HPDE6-E6E7 (cell line): ENCODE data around the gene STIP1.
"Not testable (repeated sequence)": the region's sequence is repeated elsewhere in the genome, so short reads cannot be mapped to it uniquely, and the experiment has no call there.

Source experiments
- DNase-seq: peaks from one replicate; pipeline ENCODE4 v3.0.0; 2011; ENCODE audit warnings: missing footprints; ENCODE audit errors: extremely low spot score

STIP1 gene

DNA sequence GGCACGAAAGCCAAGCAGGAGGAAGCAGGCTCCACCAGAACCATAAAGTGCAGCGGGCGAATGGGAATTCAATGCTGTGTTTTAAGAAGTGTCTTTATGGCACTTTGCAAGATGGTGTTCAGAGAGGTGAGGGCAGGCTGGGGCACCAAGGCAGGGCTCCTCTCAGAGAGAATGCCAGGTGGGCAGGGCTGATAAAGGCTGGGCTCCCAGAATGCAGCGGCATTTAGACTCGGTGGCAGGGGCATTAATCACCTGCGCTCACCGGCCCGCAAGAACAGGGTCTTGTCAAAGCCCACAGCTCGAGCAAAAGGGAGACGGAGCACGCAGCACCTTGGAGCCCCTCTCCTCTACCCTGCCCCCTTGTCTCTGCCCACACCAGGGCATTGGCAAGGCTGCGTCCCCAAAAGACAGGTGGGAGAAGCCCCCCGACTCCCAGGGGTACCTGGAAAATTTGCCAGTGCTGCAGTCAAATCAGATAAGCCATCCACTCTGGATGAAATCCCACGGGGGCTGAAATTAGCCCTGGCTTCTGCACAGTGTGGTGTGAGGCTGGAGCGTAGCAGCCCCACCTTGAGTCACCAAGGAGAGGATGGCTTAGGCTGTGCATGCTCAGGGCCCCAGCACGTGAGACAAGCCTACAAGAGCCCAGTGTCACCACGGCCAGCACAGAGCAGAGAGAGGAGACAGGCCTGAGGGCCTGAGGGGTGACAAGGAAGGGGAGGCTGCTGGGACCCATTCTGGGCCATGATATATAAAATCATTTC lies 28.2 kb upstream of the STIP1 start:
- DNase-seq: no peak

DNA sequence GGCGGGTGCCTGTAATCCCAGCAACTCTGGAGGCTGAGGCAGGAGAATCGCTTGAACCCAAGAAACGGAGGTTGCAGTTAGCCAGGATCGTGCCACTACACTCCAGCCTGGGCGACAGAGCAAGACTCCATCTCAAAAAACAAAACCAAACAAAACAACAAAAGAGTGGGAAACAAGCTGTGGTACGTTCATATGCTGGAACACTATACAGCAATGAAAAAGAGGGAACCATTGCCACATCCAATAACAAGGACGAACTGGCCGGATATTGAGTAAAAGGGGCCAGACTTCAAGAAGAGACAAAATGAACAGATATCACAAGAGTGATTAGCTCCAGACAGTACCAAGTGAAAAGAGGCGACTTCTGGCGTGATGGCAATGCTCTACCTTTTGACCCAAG lies 24.9 kb upstream of the STIP1 start:
- no peak for DNase-seq

DNA sequence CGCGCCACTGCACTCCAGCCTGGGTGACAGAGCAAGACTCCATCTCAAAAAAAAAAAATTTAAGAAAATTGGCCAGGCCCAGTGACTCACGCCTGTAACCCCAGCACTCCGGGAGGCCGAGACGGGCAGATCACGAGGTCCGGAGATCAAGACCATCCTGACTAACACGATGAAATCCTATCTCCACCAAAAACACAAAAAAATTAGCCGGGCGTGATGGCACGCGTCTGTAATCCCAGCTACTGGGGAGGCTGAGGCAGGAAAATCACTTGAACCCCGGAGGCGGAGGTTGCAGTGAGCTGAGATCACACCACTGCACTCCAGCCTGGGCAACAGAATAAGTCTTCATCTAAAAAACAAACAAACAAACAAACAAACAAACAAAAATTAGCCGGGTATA lies 23.2 kb upstream of the STIP1 start:
- not testable (repeated sequence) for DNase-seq

DNA sequence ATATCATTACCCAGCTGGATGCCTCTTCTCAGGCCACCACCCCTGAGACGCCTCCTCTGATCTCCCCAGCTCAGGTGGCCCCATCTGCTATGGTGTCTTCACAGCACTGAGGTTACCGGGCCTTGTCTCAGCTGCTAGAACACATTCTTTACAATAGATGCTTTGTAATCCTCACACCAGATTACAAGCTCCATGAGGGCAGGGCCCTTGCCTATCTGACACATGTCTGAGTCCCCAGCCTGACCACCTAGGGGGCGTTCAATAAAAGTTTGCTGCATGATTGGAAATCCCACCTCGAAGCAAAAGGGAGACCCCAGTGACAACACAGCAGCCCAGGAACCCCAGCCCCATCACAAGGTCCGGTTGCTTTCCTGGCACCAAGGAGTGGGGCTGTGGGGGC lies 22.0 kb upstream of the STIP1 start:
- DNase-seq: no peak

DNA sequence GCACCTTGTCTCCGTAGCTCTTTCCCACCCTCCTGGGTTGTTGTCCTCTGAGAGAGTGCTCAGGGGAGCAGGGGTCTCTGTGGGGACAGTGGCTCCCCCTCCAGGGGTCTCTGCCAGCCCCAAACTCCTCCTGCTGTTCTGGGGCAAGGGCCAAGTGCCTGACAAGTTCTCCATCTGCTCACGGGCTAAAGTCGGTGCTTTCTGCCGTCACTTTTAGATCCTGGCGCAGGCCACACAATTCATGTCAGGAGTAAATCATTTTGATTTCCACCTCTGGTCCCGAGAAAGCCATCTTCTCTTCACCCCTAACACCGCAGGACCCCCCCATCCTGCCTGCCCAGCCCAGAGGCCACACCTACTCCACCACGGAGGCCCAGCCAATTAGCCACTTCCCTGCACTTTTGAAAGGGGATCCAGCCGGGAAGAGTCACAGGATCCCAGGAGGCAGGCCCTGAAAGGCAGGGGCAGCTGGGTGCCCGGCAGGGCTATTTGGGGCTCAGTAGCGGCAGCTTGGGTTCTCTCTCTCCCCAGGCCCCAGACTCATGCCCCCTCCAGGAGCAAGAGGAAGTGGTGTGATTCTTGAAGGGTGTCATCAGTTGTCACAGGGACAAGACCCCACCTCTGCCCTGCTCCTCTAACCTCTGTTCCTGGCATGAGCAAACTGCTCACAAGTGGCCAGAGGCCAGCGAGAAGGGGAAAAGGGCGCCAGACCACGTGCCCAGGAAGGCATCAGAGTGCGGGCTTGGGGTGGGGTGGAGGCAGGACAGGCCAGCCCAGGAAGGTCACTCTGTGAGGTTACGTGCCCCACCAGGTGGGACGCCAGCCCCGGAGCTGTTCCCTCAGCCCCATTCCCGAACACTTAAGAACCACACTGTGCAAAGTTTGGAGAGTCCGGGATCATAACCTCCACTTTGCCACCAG lies 21.3 kb upstream of the STIP1 start:
- no peak for DNase-seq

DNA sequence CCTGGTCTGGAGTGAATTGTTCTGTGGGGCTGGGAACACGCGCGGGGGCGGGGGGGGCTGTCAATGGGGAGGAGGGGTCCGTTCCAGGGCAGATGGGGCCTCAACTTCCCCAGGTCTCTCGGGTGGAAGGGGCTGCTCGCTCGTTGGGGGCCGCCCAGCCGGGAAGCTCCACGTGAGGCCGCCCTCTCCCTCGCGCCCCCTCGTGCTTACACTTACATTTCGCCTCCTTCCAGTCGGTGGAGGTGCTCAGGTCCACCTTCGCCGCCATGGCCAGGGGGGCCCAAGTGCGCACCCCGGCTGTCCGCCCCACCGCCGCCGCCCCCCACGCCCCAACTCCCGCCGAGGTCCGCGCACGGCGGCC lies 20.5 kb upstream of the STIP1 start:
- DNase-seq: no peak

DNA sequence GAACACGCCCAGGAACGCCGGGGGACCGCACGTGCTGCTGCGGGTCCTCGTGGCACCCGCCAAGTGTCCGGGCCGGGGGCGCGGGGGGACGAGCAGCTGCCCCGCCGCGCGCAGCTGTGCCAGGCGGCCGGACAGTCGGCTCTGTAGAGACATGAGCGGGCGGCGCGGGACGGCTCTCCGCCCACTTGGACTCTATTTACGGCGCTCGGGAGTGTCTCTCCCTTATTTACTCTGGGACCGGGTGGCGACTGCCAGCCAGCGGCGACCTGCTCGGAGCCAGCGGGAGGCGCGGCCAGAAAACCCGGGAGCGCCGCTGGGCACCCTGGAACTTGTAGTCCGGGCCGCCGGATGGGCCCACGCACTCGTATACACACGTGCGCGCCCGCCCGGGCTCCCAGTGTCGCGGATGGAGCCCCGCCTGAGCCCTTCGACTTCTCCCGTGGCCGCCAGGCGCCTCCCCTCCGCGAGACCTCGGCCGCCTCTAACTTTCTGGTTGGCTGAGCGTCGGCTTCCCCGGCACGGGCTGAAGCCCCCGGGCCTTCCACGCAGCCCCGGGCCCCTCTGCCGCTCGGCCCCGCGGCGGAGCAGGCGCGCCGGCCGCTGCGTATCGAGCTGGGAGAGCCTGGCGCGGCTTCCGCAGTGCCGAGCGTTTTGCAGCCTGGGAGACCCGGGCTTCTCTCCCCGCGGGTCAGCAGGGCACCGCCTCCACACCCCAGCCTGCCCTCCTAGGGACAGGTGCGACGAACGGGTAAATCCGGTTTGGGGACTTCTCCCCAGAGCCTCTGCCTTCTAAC lies 19.9 kb upstream of the STIP1 start, which contains the start of gene MACROD1:
Gene MACROD1 (minus strand): TSS at position 272 of the 794 bp plus-strand sequence. CDS start 119 bp downstream, at position 153.
- peak; percentile 89 for DNase-seq

DNA sequence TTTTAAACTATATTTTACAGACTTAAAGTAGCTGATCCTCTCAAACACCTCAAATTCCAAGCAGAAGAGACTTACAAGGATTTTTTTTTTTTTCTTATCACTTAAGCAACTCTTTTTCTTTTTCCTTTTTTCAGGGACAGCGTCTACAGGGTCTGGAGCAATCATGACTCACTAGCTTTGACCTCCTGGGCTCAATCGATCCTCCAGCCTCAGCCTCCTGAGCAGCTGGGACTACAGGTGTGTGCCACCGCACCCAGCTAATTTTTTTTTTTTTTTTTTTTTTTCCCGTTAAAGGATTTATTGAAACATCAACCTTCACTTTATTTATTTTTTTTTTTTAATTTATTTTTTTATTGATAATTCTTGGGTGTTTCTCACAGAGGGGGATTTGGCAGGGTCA lies 15.6 kb upstream of the STIP1 start:
- no peak for DNase-seq

DNA sequence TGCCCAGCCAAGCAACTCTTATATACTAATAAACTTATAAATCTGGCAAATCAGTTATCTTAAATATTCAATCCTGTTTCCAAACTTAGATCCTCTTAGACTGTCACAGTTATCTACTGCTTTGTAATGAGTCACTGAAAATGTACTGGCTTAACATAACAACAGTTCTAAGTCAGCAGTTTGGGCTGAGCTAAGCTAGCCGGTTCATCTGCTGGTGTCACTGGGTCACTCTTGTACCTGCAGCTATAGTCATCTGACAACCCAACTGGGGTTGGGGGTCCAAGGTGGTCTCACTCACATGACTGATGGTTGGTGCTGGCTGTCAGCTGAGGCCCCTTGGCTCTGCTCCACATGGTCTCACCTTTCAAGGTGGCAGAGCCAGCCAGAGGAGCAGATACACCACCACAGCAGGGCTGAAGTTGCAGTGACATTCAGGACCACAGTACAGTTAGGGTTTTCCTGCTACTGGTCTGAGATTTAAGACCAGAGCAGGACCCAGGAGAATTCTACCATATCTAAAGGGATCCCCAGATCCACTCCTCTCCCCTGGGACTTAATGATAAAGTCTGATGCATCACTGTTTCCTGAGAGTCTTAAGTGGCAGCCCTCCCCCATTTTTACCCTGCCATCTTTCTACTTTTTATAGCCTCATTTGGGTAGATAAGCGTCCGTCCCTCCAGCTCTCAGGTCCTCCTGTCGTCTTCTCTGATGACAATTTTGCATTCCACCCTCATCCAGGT lies 12.2 kb upstream of the STIP1 start:
- no peak for DNase-seq

DNA sequence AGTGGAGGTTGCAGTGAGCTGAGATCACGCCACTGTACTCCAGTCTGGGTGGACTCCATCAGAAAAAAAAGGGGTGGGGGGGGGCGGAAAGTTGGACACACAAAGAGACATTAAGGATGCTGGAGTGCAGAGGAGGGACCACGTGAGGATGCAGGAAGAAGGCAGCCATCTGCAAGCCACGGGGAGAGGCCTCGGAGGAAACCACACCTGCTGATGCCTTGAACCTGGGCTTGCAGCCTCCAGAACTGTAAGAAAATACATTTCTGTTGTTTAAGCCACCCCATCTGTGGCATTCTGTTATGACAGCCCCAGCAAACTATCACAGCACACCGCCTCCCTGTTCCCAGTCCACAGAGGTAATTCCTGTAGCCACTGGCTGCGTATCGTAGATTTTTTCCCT lies 9.2 kb upstream of the STIP1 start:
- no peak for DNase-seq

DNA sequence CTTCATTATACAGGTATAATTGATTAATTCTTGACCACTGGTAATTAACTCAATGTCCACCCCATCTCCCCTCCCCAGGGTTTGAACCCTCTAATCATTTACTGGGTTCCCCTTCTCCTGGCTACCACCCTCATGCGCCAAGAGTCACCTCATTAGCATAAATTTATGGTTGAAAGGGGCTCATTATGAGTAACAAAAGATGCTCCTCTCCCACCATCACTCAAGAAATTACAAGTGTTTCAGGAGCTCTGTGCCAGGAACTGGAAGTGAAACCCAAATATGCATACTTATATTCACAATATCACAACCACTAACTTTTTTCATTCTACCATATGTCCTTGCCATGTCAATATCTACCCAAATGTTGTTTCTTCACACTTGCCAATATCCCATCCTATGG lies 7.8 kb upstream of the STIP1 start:
- no peak for DNase-seq

DNA sequence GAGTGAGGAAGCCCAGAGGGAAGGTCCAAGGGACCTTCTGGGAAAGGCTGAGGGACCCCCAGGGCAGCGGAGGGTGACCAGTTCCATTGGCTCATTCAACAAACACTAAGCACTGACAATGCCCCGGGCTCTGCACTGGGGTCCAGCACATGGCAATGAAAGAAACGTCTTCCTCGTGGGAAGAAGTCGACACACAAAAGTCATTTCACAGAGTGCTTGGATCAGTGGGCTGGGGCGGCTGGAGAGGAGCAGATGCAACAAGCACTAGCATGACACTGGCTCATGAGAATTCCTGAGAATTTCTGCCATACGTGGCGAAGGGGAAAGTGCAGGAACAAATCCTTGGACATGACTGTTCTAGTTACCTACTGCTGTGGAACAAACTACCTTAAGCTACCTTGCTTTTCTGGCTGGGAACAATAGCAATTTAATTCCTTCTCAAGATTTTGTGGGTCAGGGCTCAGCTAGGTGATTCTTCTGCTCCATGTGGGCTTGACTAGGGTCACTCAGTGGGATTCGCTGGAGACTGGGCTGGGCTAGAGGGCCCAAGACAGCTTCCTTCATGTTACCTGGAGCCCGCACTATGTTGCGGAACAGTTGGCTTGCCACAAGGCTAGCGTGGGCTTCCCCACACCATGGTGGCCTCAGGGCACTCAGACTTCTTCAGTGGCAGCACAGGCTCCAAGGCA lies 6.9 kb upstream of the STIP1 start:
- no peak for DNase-seq

DNA sequence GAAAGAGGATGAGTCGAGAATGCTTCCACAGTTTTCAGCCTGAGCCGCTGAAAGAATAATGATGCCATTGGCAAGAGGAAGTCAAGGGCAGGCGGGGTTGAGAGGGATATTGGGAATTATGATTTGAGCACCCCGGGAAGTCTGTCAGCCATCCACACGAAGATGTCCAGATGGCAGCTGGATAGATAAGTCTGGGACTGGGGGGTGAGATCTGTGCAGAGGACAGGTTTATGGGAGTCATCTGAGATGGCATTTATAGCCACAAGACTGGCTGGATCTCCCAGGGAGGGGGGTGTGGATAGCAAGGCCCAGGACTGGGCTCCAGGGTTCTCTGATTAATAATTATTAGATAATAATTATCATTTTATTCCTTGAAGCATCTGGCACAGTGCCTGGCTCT lies 5.1 kb upstream of the STIP1 start:
- DNase-seq: no peak

DNA sequence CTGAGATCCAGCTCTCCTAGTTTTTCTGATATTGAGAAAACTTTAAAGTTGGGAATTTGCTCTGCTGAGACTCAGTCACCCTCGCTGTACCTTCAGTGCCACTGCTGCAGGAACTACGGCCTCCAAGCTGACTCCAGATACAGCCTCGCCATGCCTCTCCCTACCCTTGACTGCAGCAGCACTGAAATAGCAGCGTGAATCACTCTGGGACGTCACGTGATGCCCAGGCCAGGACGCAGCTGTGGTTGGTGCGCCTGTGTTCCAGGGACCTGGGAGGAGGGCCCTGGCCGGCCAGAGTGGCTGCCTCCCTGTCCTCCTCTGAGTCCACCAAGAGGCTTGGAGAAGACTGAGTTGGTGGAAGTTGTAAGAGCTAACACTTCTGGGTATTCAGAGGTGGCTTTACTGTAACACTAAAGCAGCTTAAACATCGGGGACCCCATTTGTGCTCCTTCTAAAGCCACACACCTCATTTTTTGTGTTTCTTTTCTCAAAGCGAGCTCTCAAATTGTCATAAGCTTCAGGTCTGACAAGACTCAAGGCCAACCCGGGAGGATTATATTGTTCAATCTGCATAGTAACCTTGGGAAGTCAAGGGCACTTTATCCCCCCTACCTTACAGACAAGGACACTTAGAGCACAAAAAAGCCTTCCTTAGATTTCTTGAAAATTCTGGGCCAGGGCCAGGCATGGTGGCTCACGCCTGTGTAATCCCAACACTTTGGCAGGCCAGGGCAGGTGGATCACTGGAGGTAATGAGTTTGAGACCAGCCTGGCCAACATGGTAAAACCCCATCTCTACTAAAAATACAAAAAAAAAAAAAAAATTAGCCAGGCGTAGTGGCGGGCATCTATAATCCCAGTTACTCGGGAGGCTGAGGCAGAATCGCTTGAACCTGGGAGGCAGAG lies 4.2 kb upstream of the STIP1 start:
- peak; percentile 89 for DNase-seq

DNA sequence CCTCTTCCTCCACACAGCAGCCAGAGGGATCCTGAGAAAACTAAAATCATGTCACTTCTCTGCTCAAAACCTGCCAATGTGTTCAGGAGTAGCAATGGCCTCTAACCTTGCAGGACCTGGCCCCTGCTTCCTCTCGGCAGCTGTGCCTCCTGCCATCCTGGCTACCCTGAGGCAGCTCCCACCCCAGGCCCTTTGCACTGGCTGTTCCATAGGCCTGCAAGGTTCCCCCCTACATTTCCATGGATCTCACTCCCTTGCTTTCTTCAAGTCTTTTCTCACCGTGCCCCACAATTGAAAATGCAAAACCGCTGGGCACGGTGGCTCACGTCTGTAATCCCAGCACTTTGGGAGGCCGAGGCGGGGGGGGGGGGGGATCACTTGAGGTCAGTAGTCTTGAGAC lies 2.1 kb upstream of the STIP1 start:
- no peak for DNase-seq

DNA sequence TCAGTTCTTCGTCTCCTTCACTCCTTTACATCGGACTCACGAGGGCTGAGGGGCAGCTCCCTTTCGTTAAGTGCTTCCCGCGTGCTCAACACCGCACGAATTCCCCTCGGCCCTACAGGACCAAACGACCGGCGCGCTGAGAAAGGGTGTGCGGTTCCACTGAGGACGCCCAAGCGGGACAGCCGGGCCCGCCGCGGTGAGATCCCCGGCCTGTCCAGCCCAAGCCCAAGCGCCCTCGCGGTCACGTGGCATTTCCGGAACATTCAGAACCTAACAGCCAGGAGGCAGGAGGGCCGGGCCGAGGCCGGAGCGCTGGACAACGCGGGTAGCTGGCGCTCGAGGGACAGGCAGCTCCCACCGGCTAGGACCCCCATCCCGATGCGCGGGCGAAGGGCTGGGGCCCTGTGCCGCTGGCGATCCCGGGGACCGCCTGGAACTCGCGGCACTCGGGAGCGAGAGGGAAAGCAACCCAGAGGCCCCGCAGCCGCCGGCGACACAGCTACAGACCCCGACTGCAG lies 737 bp upstream of the STIP1 start:
- DNase-seq: peak; percentile 67

DNA sequence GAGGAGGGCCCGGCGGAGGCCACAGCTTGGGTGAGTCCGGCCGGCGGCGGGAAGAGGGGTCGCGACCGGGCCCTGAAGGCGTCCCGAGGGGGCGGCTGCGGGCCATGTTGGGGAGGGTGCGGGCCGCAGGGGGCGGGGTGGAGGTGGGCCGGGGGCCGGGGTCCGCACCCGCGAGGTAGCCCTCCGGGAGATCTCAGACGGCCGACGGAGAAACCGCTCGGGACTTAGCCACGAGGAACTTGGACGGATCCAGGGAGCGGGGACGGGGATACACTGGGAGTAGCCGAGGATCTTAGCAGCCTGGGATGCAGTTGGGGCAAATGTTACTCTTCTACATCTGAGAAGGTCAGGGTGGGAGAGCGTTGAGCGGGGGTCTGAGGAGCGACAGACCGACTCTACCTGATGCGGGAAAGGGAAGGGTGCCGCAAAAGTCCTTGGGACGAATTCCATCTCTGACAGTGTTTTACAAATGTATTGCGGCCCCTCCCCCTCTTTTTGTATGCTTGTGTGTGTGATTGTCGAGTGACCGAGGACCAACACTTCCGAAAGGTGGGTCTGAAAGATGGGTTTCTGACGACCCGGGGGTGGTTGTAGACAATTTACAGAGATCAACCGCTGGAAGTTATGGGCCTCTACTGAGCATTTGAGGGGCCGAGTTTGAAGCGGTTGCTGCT lies 658 bp downstream of the STIP1 start:
- DNase-seq: no peak

DNA sequence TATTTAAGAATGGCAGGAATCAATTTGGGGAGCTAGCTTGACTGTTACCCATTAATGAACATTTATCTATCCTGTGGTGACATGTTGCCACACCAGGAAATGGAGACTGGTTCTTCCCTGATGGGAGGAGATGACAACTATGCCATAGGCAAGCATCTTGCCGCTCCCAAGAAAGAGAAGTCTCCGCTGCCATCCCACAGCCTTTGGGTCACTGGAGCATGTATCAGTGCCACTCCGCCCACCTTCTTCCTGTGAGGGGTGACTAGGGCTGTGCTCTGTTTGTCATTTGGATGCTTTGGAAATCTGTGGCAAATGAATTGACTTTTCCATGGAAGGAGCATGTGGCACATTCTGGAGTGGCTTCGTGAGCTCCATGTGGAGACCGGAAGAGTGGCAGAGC lies 6.5 kb downstream of the STIP1 start:
- DNase-seq: no peak

DNA sequence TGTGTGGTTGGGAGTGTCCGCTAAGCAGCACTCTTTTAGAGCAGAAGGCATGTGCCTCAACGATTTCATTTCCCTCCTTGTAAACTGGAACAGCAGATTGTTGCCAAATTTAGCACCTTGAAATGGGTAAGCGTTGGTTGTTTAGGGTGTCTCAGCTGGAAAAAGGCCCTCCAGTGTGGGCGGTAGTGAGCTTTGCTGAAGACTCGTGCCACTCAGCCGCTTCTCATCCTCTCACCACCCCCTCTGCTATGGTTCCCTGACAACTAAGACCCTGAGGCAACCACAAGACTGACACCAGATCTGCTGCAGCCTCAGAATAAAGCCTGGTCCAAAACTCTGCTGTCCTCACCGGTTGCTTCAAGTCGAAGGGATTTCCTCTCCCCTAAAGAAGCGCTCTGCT lies 10.7 kb downstream of the STIP1 start:
- DNase-seq: no peak
